ENCODE results near the gene CCDC57.

CCDC57 gene

GRCh38 chr17:82247182-82247823 is 34.7 kb upstream of the CCDC57 start:
- no peak for DNase-seq
- Histone ChIP-seq H3K23ac (ENCODE audit: low read length) (no peak overlapping the region), H3K9ac (ENCODE audit: low read length) (no peak overlapping the region), H2BK120ac (ENCODE audit: low read depth, low read length) (no peak overlapping the region), H3K36me3 (ENCODE audit: control insufficient read depth, insufficient read depth, low read length) (peaks cover 41% of the 10 kb centered on the region), H3K4me1 (ENCODE audit: control insufficient read depth, low read depth, low read length) (no peaks in the 10 kb centered on the region), H3K27ac (ENCODE audit: low read depth, low read length) (no peak overlapping the region), H3K4ac (ENCODE audit: low read depth, low read length) (no peak overlapping the region), H2BK5ac (ENCODE audit: low read length) (no peak overlapping the region), H3K4me3 (ENCODE audit: low read length) (no peak overlapping the region), H3K18ac (ENCODE audit: low read length) (no peak overlapping the region), H2BK15ac (replicated peaks; ENCODE audit: low read depth) (no peak overlapping the region), H3K4me2 (ENCODE audit: low read length) (no peak overlapping the region), H4K8ac (ENCODE audit: low read depth, low read length) (no peak overlapping the region), H4K5ac (ENCODE audit: low read length) (no peak overlapping the region), H3K79me2 (ENCODE audit: control insufficient read depth, insufficient read depth, low read length) (peaks cover 10% of the 10 kb centered on the region), H3K27me3 (ENCODE audit: insufficient read depth, low read length, poor library complexity) (no peaks in the 10 kb centered on the region), H3K56ac (ENCODE audit: low read length) (no peak overlapping the region), H2AK5ac (ENCODE audit: low read length) (no peak overlapping the region), H3K79me1 (ENCODE audit: low read length) (peaks cover 23% of the 10 kb centered on the region)
- WGBS (ENCODE audit: extremely low coverage, insufficient coverage, low lambda C conversion rate): no CpG with 5 or more reads among the region's 22 CpGs

GRCh38 chr17:82246365-82247181 is 33.9 kb upstream of the CCDC57 start:
- H3K4ac ChIP-seq (ENCODE audit: low read depth, low read length): no peak overlapping the region
- no peak overlapping the region for H2BK5ac ChIP-seq (ENCODE audit: low read length)
- H3K18ac ChIP-seq (ENCODE audit: low read length): no peak overlapping the region
- no peak overlapping the region for H2AK5ac ChIP-seq (ENCODE audit: low read length)
- WGBS (ENCODE audit: extremely low coverage, insufficient coverage, low lambda C conversion rate): no CpG with 5 or more reads among the region's 27 CpGs
- no peak overlapping the region for H4K5ac ChIP-seq (ENCODE audit: low read length)
- no peak overlapping the region for H3K4me3 ChIP-seq (ENCODE audit: low read length)
- no peaks in the 10 kb centered on the region for H3K27me3 ChIP-seq (ENCODE audit: insufficient read depth, low read length, poor library complexity)
- H3K27ac ChIP-seq (ENCODE audit: low read depth, low read length): no peak overlapping the region
- no peak for DNase-seq
- peaks cover 37% of the 10 kb centered on the region for H3K36me3 ChIP-seq (ENCODE audit: control insufficient read depth, insufficient read depth, low read length)
- H3K4me2 ChIP-seq (ENCODE audit: low read length): no peak overlapping the region
- no peaks in the 10 kb centered on the region for H3K4me1 ChIP-seq (ENCODE audit: control insufficient read depth, low read depth, low read length)
- H4K8ac ChIP-seq (ENCODE audit: low read depth, low read length): no peak overlapping the region
- H3K9ac ChIP-seq (ENCODE audit: low read length): no peak overlapping the region
- H3K79me1 ChIP-seq (ENCODE audit: low read length): peaks cover 19% of the 10 kb centered on the region
- H2BK120ac ChIP-seq (ENCODE audit: low read depth, low read length): no peak overlapping the region
- H3K23ac ChIP-seq (ENCODE audit: low read length): no peak overlapping the region
- H2BK15ac ChIP-seq (replicated peaks; ENCODE audit: low read depth): no peak overlapping the region
- no peak overlapping the region for H3K56ac ChIP-seq (ENCODE audit: low read length)
- H3K79me2 ChIP-seq (ENCODE audit: control insufficient read depth, insufficient read depth, low read length): peaks cover 10% of the 10 kb centered on the region

GRCh38 chr17:82246040-82246364 is 33.4 kb upstream of the CCDC57 start:
- no peak overlapping the region for H2AK5ac ChIP-seq (ENCODE audit: low read length)
- H3K79me2 ChIP-seq (ENCODE audit: control insufficient read depth, insufficient read depth, low read length): peaks cover 8% of the 10 kb centered on the region
- H2BK5ac ChIP-seq (ENCODE audit: low read length): no peak overlapping the region
- no peak overlapping the region for H4K5ac ChIP-seq (ENCODE audit: low read length)
- H3K9ac ChIP-seq (ENCODE audit: low read length): no peak overlapping the region
- H3K4me1 ChIP-seq (ENCODE audit: control insufficient read depth, low read depth, low read length): no peaks in the 10 kb centered on the region
- peaks cover 33% of the 10 kb centered on the region for H3K36me3 ChIP-seq (ENCODE audit: control insufficient read depth, insufficient read depth, low read length)
- no peak overlapping the region for H4K8ac ChIP-seq (ENCODE audit: low read depth, low read length)
- no peak overlapping the region for H3K27ac ChIP-seq (ENCODE audit: low read depth, low read length)
- WGBS (ENCODE audit: extremely low coverage, insufficient coverage, low lambda C conversion rate): no CpG with 5 or more reads among the region's 5 CpGs
- no peak overlapping the region for H2BK15ac ChIP-seq (replicated peaks; ENCODE audit: low read depth)
- no peak overlapping the region for H3K18ac ChIP-seq (ENCODE audit: low read length)
- no peak overlapping the region for H3K4ac ChIP-seq (ENCODE audit: low read depth, low read length)
- no peak overlapping the region for H3K23ac ChIP-seq (ENCODE audit: low read length)
- no peak for DNase-seq
- H3K4me3 ChIP-seq (ENCODE audit: low read length): no peak overlapping the region
- H3K27me3 ChIP-seq (ENCODE audit: insufficient read depth, low read length, poor library complexity): no peaks in the 10 kb centered on the region
- no peak overlapping the region for H2BK120ac ChIP-seq (ENCODE audit: low read depth, low read length)
- H3K56ac ChIP-seq (ENCODE audit: low read length): no peak overlapping the region
- H3K4me2 ChIP-seq (ENCODE audit: low read length): no peak overlapping the region
- peaks cover 15% of the 10 kb centered on the region for H3K79me1 ChIP-seq (ENCODE audit: low read length)

GRCh38 chr17:82245134-82246039 is 32.7 kb upstream of the CCDC57 start:
- Histone ChIP-seq H3K79me2 (ENCODE audit: control insufficient read depth, insufficient read depth, low read length) (peaks cover 8% of the 10 kb centered on the region), H3K9ac (ENCODE audit: low read length) (no peak overlapping the region), H3K4me3 (ENCODE audit: low read length) (no peak overlapping the region), H4K5ac (ENCODE audit: low read length) (no peak overlapping the region), H3K4me1 (ENCODE audit: control insufficient read depth, low read depth, low read length) (no peaks in the 10 kb centered on the region), H3K18ac (ENCODE audit: low read length) (no peak overlapping the region), H3K27me3 (ENCODE audit: insufficient read depth, low read length, poor library complexity) (no peaks in the 10 kb centered on the region), H3K4ac (ENCODE audit: low read depth, low read length) (no peak overlapping the region), H4K8ac (ENCODE audit: low read depth, low read length) (no peak overlapping the region), H3K27ac (ENCODE audit: low read depth, low read length) (no peak overlapping the region), H2BK120ac (ENCODE audit: low read depth, low read length) (no peak overlapping the region), H2BK15ac (replicated peaks; ENCODE audit: low read depth) (no peak overlapping the region), H2AK5ac (ENCODE audit: low read length) (no peak overlapping the region), H3K4me2 (ENCODE audit: low read length) (no peak overlapping the region), H3K23ac (ENCODE audit: low read length) (no peak overlapping the region), H3K79me1 (ENCODE audit: low read length) (peaks cover 17% of the 10 kb centered on the region), H2BK5ac (ENCODE audit: low read length) (no peak overlapping the region), H3K36me3 (ENCODE audit: control insufficient read depth, insufficient read depth, low read length) (peaks cover 28% of the 10 kb centered on the region), H3K56ac (ENCODE audit: low read length) (no peak overlapping the region)
- DNase-seq: no peak
- WGBS (ENCODE audit: extremely low coverage, insufficient coverage, low lambda C conversion rate): no CpG with 5 or more reads among the region's 47 CpGs

GRCh38 chr17:82244413-82245133 is 31.9 kb upstream of the CCDC57 start:
- Histone ChIP-seq H3K18ac (ENCODE audit: low read length) (no peak overlapping the region), H2AK5ac (ENCODE audit: low read length) (no peak overlapping the region), H3K79me2 (ENCODE audit: control insufficient read depth, insufficient read depth, low read length) (peaks cover 6% of the 10 kb centered on the region), H3K27me3 (ENCODE audit: insufficient read depth, low read length, poor library complexity) (no peaks in the 10 kb centered on the region), H3K23ac (ENCODE audit: low read length) (no peak overlapping the region), H3K27ac (ENCODE audit: low read depth, low read length) (no peak overlapping the region), H3K4me1 (ENCODE audit: control insufficient read depth, low read depth, low read length) (no peaks in the 10 kb centered on the region), H4K5ac (ENCODE audit: low read length) (no peak overlapping the region), H4K8ac (ENCODE audit: low read depth, low read length) (no peak overlapping the region), H2BK120ac (ENCODE audit: low read depth, low read length) (no peak overlapping the region), H3K4ac (ENCODE audit: low read depth, low read length) (no peak overlapping the region), H3K36me3 (ENCODE audit: control insufficient read depth, insufficient read depth, low read length) (peaks cover 26% of the 10 kb centered on the region), H2BK5ac (ENCODE audit: low read length) (no peak overlapping the region), H3K56ac (ENCODE audit: low read length) (no peak overlapping the region), H3K4me3 (ENCODE audit: low read length) (no peak overlapping the region), H3K4me2 (ENCODE audit: low read length) (no peak overlapping the region), H3K9ac (ENCODE audit: low read length) (no peak overlapping the region), H2BK15ac (replicated peaks; ENCODE audit: low read depth) (no peak overlapping the region), H3K79me1 (ENCODE audit: low read length) (peaks cover 15% of the 10 kb centered on the region)
- no peak for DNase-seq
- no CpG with 5 or more reads among the region's 39 CpGs for WGBS (ENCODE audit: extremely low coverage, insufficient coverage, low lambda C conversion rate)

Measured in mesendoderm (in vitro differentiated cells).